GM18505 (cell line): ENCODE results near the gene QSOX2.

Source experiments
- ATAC-seq: cut with Tn5 transposase; IDR thresholded peaks from one replicate; pipeline ENCODE4 v1.9.1; 2021; ENCODE audit not compliant: unreplicated experiment
- POLR2A ChIP-seq: IDR thresholded peaks from 4 replicates; pipeline ENCODE4 v1.6.1; 2011; ENCODE audit warnings: borderline replicate concordance; ENCODE audit not compliant: insufficient read depth, insufficient read length; ENCODE audit errors: extremely low read depth

Gene QSOX2

GRCh38 chr9:136286359-136286986, 40.9 kb upstream of the QSOX2 start:
- TF ChIP-seq POLR2A, result no peak
- no peak for ATAC-seq

GRCh38 chr9:136285501-136286358, 40.1 kb upstream of the QSOX2 start:
- ATAC-seq, result no peak
- TF ChIP-seq POLR2A, result no peak

- ATAC-seq, result no peak
- no peak for TF ChIP-seq POLR2A
Measured at GRCh38 chr9:136284951-136285350, 39.3 kb upstream of the QSOX2 start.

GRCh38 chr9:136284311-136284710, 38.7 kb upstream of the QSOX2 start:
- no peak for ATAC-seq

GRCh38 chr9:136283291-136284235, 38.0 kb upstream of the QSOX2 start:
- peak; percentile 75 for ATAC-seq

More at GRCh38 chr9:136284311-136284710, 38.7 kb upstream of the QSOX2 start:
- no peak for TF ChIP-seq POLR2A

GRCh38 chr9:136282272-136282861, 36.8 kb upstream of the QSOX2 start:
- ATAC-seq, result no peak
- no peak for TF ChIP-seq POLR2A

More at GRCh38 chr9:136283291-136284235, 38.0 kb upstream of the QSOX2 start:
- TF ChIP-seq POLR2A, result no peak

- no peak for ATAC-seq
- TF ChIP-seq POLR2A, result no peak
Measured at GRCh38 chr9:136281421-136282271, 36.0 kb upstream of the QSOX2 start.

- no peak for ATAC-seq
- TF ChIP-seq POLR2A, result no peak
Measured at GRCh38 chr9:136280535-136281315, 35.1 kb upstream of the QSOX2 start.

GRCh38 chr9:136279471-136279870, 33.9 kb upstream of the QSOX2 start:
- ATAC-seq, result no peak
- TF ChIP-seq POLR2A, result no peak

GRCh38 chr9:136278894-136279293, 33.3 kb upstream of the QSOX2 start:
- no peak for ATAC-seq
- no peak for TF ChIP-seq POLR2A

- ATAC-seq, result no peak
- no peak for TF ChIP-seq POLR2A
Measured at GRCh38 chr9:136278221-136278620, 32.6 kb upstream of the QSOX2 start.
